Measurements from ENCODE around the gene PCSK5.
A peak's percentile ranks its signal among the peaks of the same experiment; 100 is the strongest.

Gene PCSK5

DNA sequence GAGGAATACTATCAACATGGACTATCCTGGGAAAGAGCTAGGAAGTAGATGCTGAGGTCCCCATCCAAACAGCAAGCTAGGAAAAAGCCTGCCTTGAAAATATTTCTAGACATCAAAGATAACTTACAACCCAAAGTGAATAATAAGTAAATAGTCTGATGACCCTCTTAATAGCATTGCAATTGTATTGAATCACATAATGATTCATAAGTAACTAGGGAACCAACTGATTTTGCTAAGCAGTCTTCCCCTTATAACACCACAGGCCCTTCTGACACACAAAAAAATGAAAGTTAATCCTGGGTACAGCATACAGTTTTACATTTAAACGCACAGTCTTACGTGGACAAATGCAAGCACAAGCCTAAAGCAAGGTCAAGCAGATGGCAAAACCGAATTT is 304.4 kb downstream of the PCSK5 start:
- no peak for DNase-seq

DNA sequence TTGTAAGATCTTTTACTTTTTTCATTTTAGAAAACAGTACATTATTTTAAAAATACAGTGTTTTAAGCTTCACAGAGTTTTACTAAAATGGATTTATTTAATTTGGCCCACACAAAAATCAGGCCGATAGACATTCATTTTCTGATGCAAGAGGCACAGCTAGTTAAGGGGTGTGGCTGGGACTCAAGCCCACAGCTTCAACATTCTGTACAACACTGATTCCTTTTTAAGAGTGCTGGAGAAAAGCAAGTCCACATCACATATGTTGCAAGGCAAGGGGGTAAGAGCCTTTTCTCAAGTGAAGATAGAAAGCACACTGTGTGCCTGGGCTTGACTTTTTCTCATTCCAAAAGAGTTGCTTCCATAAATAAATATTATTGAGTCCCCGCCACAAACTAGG is 307.9 kb downstream of the PCSK5 start:
- DNase-seq, result no peak

DNA sequence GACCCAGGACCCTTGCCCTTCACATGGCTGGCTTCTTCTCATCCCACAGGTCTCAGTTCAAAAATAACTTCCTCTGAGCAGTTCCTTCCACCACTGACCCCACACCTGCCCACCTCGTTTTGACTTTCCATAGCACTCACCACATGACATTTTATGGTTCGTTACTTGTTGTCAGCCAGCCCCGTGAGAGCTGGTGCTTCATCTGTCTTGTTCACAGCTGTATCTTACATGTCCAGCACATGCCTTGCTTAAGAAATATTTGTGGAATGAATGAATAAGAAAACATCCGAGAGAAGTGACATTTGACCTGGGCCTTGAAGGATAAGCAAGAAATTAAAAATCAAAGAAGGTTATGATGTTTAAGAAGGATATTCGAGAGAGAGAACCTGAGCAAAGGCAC is 309.8 kb downstream of the PCSK5 start:
- DNase-seq, result no peak

DNA sequence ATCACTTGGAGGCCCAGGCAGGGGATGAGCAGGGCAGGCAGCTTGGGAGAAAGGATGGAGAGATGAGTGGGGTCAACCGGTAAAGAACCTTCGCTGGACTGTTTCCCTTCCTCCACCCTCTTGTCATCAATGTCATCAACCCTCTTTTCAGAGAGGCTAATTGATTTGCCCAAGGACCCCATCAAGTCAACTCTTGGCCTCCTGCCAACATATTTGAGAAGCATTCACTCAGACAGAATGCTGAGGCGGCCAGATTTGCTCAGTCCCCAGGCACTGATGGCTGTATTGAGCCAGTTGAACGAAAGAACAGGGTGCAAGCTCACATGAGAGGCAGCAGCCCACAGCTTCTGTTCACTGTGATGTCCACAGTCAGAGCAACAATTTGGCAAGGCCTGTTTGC is 310.3 kb downstream of the PCSK5 start:
- DNase-seq, result no peak

DNA sequence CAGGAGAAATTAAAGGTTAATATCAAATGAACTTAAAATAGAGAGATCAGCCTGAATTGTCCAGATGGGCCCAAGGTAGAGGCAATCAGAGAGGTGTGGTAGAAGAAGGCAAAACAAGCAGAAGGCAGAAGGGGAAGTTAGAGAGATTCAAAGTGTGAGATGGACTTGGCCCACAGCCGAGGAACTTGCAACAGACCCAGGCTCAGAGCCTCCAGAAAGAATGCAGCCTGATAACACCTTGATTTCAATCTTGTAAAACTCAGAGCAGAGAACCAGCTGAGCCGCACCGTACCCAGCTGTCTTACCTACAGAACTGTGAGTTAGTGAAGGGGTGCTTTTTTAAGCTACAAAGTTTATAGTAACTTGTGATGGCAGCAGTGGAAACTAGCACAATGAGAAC is 312.9 kb downstream of the PCSK5 start:
- peak; percentile 11 to 47 (median 32) for DNase-seq

DNA sequence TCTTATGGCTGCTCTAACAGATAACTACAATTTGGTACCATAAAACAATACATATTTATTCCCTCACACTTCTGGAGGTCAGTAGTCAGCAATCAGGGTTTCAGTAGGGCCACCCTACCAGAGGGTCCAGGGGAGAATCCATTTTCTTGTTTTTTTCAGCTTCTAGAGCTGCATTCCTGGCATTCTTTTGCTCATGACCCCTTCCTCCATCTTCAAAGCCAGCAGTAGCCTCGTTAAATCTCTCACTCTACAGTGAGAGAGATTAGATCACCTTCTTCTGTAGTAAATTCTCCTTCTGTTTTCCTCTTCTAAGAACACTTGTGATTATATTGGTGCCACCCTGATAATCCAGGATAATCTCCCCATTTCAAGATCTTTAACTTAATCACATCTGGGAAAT is 316.3 kb downstream of the PCSK5 start:
- no peak for DNase-seq

DNA sequence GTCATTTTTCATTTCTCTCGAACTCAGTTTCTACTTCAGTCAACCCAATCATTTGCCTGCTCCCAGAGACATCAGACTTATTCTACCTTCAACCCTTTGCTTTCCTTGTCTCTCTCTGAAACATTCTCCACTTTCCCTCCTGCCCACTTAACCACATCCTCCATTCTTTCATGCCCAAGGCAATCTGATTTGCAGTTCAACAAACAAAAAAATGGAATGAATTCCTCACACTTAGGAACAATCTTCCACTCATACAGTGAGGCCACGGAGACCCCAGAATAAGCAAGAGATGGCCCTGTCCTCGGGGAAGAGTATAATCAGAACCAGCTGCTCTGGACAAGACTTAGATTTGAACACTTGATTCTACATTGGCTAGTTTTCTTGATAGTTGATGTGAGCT is 323.3 kb downstream of the PCSK5 start:
- DNase-seq, result no peak

DNA sequence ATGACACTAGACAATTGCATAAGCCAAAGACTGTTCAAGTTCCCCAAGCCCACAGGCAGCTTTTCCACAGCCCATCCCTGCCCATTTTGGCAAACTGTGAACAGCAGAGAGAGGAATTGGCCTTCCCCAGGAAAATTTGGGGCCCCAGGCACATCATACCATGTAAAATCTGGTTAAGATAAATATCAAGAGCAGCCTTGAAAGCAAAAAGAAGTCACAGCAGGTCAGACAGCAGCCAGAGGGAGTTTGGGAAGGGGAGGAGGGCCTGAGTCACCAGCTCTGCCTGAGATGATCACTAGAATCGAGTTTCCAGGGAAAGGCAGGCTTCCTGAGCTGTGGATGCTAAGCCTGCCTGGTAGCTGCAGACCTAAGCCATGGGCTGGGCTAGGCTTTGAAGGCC is 324.6 kb downstream of the PCSK5 start:
- no peak for DNase-seq

DNA sequence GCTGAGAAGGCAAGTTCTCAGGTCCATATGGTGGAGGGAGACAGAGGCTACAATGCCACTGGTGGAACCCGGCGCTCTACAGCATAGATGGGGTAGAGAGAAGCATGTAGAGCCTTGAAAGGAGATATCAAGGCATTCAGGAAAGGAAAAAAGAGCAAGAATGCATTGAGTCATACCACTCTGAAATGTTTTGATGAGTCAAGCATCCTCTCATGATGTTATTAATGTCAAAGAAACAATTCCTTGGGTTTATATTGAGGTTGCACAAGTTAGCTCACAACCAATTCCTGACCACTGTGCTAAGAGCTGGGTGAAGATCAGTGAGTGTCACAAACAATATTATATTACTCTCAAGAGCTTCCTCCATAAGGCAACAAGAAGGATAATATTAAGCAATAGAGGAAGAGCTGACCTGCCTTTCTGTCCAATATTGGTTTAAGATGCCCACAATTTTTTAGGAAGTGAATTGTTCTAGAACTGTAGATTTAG is 325.7 kb downstream of the PCSK5 start:
- peak; percentile 33 to 74 (median 45) for DNase-seq

DNA sequence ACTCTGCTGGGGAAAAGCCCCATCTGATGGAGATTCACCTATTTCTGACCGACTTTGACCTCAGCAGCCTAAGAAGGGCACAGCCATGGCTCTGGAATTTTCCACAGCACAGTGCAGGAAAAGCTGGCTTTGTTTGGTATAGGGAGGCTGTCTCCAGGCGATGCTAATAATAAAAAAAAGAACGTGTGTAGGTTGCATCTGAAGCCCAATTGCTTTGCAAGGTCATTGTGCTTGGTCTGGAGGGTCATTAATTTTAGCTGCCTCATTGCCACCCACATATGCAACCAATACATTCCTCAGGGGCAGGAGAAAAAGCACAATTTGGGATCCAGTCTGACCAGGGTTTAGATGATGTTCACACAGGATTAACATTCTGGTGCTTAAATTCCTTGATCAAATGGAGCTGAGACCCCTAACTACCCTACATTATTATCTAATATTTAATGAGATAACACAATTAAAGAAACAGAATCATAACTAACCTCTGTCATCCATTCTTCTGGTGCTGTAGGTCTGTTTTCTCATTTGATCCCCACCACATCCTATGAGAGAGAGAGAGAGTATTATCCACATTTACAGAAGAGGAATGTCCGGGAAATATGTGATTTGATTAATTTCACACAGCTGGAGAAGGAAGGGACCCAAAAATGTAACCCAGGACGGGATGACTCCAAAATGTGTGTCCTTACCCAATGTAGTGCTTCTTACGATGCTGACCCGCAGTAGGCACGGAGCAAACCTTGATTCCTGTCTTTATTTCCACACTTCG is 327.8 kb downstream of the PCSK5 start:
- no peak for DNase-seq

DNA sequence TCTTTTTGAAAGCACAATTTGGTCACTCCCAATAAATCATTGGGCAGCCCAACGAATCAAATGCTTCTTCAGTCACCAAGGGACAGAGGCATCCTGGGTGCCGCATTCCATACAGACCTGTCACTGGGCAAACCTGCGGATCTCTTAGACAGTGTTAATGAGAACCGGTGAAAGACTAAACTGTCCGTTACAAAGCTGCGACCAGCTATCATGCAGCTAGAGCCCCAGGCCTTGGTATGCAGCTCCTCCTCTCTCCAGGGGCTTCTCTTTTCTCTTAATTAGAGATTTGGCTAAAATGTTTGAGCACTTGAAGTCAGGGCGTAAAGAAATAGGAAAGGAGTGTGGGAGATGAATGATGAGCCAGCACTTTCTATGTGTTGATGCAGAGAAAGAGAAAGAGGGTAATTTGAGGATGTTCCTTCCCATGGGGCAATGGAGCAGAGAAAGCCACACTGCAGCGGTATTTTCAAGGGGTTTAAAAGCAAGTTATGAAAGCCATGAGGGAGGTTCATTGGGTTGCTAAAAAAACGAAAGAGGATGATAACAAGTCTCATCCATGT is 328.5 kb downstream of the PCSK5 start:
- DNase-seq, result peak in 2 of 4 experiments; percentile 18 to 28

DNA sequence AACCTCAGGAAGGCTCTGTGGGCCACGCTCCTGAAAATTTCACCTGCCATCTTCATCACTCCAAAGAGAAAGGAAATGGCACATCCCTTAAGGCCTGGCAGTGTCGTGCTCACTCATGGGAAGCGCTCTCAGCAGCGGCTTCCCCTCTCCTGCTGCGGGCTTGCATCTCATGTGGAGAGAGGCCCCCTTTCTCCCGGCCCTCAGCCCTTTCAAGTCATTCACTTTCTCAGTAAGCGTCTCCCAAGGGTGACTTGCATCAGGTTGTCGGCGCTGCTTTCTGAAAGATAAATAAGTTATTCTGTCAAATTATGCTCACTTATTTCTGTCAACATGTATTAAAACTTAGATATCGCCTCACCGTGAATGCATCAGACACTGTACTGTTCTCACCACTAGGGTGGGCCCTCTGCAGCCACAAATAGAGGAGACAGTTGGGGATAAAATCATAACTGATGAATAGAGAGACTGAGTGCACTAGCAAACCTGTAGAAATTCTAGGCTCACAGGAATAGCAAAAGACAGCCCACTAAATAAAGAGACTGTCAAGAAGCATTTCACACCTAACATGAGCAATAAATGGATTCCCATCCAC is 329.2 kb downstream of the PCSK5 start:
- DNase-seq, result no peak

DNA sequence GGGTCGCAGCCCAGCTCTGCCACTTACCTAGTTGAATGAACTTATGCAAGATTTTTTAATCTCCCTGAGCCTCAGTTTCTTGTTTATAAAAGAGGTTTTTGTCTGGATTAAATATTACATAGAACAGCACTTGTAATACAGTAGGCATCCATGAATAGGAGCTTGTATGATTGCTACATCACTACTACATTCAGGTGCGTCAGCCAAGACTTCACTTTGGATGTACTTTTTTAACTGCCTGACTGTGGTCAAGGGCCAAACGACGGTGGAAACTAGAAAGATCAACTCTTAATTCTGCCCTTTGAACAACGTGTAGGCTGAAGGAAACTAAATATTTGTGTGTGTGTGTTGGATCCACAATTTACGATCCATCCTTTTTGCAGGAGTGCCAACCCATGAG is 330.9 kb downstream of the PCSK5 start:
- DNase-seq, result no peak

DNA sequence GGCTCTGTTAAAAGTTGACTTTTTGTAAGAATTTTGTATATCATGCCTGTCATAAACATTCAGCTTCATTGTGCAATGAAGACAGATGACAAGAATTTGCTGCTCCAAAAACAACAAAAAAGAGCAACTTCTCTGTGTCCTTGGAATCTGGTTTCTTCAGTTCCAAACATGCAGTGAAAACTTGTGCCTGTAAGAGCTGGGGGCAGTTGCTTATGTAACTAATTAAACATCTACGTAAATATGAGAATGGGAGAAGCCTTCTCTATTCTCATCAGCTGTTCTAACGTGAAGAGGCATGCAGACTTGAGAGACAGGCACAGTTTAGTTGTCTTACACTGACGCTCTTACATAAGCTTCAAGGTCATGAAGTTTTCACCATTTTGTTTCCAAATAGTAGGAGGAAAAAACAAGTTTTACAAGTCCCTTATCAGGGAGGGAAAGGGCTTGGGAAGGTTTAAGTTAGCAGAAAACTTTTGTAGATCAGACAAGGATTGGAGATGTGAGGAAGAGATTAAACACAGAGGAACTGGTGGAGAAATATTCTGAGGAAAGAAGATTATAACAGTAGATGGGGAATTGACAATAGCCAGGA is 333.4 kb downstream of the PCSK5 start:
- no peak for DNase-seq

DNA sequence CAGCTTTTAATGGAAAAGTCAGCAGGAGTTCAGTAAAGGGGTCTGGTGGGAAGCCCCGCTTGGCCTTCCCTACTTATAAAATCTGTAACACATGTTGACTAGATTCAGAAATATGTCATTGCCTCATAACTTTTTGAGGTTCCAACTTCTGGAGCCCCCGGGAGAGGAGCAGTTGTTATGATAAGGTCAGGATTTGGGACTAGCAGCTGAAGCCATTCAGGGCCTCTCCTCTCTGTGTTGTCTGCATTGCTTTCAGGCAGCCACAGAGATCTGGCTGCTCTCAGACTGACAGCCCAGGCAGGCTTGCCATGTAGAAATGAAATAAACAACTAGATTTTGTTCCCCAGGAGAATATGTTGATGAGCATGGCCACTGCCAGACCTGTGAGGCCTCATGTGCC is 336.7 kb downstream of the PCSK5 start:
- DNase-seq, result no peak

DNA sequence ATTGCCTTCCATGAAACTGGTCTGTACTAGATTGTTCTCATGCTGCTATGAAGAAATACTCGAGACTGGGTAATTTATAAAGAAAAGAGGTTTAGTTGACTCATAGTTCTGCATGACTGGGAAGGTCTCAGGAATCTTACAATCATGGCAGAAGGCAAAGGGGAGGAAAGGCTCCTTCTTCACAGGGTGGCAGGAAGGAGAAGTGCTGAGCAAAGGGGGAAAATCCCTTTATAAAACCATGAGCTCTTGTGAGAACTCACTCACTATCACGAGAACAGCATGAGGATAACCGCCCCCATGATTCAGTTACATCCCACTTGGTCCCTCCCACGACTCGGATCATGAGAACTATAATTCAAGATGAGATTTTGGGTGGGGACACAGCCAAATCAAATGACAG is 340.5 kb downstream of the PCSK5 start:
- DNase-seq, result peak; percentile 17 to 56 (median 40)

DNA sequence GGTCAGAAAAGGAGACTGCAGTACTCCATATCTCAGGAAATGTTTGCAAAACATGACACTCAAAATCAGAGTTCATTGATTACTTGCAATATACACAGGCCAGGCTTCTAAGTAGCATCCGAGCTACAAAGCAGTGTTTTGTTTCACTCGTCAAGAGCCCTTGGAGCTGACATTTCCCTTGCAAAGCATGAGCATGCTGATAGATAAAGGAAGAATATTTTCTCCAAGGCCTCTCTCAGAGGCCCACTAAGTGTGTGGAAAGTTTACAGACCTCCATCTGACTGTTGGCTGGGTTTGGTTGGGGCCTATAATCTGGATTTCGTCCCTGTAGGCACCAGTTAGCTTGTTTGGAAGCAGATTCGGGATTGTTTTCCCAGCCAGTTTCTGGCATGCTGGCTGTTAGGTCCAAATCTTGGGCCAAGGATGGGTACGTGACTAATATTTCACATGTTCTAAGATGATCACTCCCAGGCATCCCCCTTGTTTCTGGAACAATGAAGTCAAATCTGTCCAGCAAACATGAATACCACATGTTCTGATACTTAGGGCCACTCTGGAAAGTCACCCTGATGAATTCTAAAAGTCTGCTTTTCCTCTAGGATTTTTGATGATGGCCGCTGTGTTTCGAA is 342.5 kb downstream of the PCSK5 start:
- no peak for DNase-seq

DNA sequence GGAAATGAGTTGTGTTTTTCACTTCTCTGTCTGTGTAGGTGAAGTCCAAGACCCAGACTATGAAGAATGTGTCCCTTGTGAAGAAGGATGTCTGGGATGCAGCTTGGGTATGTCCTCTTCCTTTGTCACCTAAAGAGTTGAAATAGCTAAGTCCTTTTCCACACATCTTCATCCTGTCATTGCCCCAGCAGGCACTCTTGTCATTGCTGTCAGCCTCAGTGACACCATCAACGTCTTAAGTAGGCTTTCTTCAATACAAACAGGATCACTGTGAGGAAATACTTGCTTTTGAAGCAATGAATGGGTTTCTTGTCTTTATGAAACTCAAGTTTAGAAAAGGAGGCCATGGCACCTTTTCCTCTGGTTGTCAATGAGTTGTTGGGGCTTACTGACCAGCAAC is 350.1 kb downstream of the PCSK5 start:
- no peak for DNase-seq

DNA sequence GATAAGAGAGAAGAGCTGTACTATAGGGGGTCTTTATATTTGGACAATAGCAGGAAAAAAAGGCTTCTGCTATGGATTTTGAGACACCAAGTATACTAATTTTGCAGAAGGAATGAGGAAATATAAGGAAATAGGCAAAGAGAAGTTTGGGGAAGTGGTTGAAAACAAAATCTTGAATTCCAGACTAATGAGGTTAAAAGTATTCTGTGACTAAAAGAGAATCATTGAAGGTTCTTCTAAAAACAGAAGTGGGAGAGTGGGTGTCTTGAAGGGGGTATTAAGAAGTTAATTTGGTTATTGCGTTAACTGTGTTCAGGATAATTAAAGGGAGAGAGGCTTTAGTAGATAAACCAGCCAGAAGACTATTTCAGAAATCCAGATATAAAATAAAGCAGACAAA is 355.0 kb downstream of the PCSK5 start:
- peak; percentile 4 to 77 (median 44) for DNase-seq

DNA sequence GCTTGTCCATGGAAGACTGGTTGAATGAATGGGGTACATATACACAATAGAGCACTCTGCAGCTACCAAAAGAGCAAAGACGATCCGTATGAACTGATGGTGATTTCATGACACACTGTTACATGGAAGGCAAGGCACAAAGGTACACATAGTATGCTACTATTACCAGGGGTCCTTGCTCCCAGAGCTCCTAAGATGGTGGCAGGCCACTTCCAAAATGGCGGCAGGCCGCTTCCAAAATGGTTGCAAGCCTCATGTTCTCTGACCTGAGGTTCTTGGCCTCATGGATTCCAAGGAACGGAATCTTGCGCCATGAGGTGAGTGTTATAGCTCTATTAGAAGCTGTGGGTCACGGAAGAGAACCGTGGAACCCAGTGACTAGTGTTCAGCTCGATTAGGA is 356.2 kb downstream of the PCSK5 start:
- no peak for DNase-seq

DNA sequence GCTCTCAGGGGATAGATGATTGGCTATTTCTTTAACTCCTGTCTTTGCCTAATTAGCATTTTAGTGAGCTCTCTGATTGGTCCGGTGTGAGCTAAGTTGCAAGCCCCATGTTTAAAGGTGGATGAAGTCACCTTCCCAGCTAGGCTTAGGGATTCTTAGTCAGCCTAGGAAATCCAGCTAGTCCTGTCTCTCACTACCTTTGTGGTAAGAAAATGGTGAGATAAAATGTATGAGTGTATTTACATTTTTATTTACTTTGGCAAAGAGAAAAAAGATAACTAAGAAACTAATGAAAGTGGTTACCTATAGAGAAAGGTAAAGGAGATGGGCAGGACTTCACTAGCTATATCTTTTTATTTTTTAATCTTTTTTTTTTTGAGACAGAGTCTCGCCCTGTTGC is 357.0 kb downstream of the PCSK5 start:
- no peak for DNase-seq

DNA sequence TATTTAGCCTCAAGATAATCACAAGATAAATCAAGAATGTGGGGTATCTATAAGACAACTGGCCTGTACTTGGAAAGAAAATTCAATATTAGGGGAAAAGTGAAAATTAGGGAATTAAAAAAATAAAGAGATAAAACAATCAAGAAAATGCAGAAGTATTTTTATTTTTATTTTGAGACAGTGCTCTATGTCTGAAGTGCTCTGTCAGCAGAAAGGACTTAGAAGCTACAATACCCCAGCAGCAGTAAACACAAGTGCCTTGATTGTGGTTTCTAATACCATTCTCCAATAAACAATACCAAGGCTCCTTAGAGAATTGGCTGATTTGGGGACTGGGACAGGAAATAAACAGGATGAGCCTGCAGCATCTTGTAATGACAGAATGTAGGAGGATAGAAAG is 358.8 kb downstream of the PCSK5 start:
- DNase-seq, result peak in 1 of 4 experiments; percentile 21

DNA sequence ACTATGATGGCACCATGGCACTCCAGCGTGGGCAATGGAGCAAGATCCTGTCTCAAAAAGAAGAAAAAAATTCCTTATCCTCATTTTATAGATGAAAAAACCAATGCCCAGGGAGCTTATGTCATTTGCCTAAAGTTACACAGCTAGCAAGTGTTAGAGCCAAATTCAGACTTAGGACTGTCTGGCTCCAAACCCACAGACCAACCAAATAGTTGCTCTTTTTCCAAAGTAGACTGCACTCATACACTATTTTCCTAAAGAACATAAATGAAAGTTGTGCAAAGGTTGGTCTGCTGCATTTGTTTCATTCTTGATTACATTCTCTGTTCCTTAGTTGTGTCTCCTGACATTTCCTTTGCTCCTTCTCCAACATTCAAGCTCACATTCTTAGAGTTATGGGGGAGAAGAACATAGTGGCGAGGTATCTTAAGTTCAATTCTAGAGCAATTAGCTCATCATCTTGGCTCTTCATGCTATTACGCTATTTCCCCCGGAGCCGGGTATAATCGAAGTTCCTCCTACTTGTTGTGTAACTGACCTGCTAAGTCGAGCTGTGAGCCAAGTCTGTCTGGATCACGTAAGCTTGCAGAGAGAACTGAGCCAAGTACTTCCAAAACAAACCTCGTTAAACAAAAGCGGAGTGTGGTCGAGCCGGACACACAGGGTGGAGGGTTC is 365.4 kb downstream of the PCSK5 start:
- peak; percentile 69 to 85 (median 79) for DNase-seq
